Astrocyte (in vitro differentiated cells and primary cell): ENCODE data around the gene PCDHB3. TPM values are rescaled to one million over a fixed set of nuclear protein-coding genes. Genes with fewer than 3 reads are reported as not detected.
A peak's percentile ranks its signal among the peaks of the same experiment; 100 is the strongest.
"Not testable (repeated sequence)": the region's sequence is repeated elsewhere in the genome, so short reads cannot be mapped to it uniquely, and the experiment has no call there.

Experiments
- DNase-seq: peaks from one replicate; pipeline ENCODE4 v3.0.0-alpha.2; 2010; ENCODE audit warnings: low read depth
- FAIRE-seq: peaks from 2 replicates; lab custom pipeline; 2011; peaks lifted over from hg19 to GRCh38; lab: Jason Lieb, UNC
- H2AFZ ChIP-seq: 2 replicates; pipeline ENCODE4 v1.6.0; 2012; ENCODE audit warnings: low read depth, low read length, inconsistent platforms
- H3K27ac ChIP-seq: 2 replicates; pipeline ENCODE4 v1.5.1; 2011; ENCODE audit warnings: low read depth, low read length, inconsistent platforms
- H3K27me3 ChIP-seq: 2 replicates; pipeline ENCODE4 v1.6.0; 2011; ENCODE audit warnings: low read length, inconsistent platforms; ENCODE audit not compliant: insufficient read depth
- H3K36me3 ChIP-seq: 2 replicates; pipeline ENCODE4 v1.5.1; 2011; ENCODE audit warnings: low read length, inconsistent platforms; ENCODE audit not compliant: insufficient read depth
- H3K4me1 ChIP-seq: 2 replicates; pipeline ENCODE4 v1.5.1; 2011; ENCODE audit warnings: low read length, inconsistent platforms; ENCODE audit not compliant: insufficient read depth
- H3K4me2 ChIP-seq: 2 replicates; pipeline ENCODE4 v1.6.0; 2012; ENCODE audit warnings: low read length, inconsistent platforms
- H3K4me3 ChIP-seq: 2 replicates; pipeline ENCODE4 v1.5.1; 2011; ENCODE audit warnings: low read depth, mild to moderate bottlenecking, low read length, inconsistent platforms; ENCODE audit not compliant: insufficient read depth
- H3K79me2 ChIP-seq: 2 replicates; pipeline ENCODE4 v1.6.0; 2012; ENCODE audit warnings: mild to moderate bottlenecking, low read length, inconsistent platforms; ENCODE audit not compliant: insufficient read depth
- H3K9ac ChIP-seq: 2 replicates; pipeline ENCODE4 v1.6.0; 2012; ENCODE audit warnings: mild to moderate bottlenecking, low read length, inconsistent platforms
- H3K9me3 ChIP-seq: 2 replicates; pipeline ENCODE4 v1.5.1; 2012; ENCODE audit warnings: low read depth, mild to moderate bottlenecking, low read length, inconsistent platforms; ENCODE audit not compliant: insufficient read depth
- H4K20me1 ChIP-seq: 2 replicates; pipeline ENCODE4 v1.6.0; 2012; ENCODE audit warnings: low read length, inconsistent platforms; ENCODE audit not compliant: insufficient read depth
- H3K27ac Mint-ChIP-seq: one replicate; pipeline ENCODE4 v1.8.0; 2021; ENCODE audit warnings: mild to moderate bottlenecking, mixed read lengths; ENCODE audit not compliant: unreplicated experiment
- H3K27me3 Mint-ChIP-seq: one replicate; pipeline ENCODE4 v1.8.0; 2021; ENCODE audit warnings: low read depth, mixed read lengths; ENCODE audit not compliant: unreplicated experiment
- H3K36me3 Mint-ChIP-seq: one replicate; pipeline ENCODE4 v1.8.0; 2021; ENCODE audit warnings: low read depth, mixed read lengths; ENCODE audit not compliant: unreplicated experiment
- H3K4me1 Mint-ChIP-seq: one replicate; pipeline ENCODE4 v1.8.0; 2021; ENCODE audit warnings: low read depth, mixed read lengths; ENCODE audit not compliant: unreplicated experiment
- H3K4me3 Mint-ChIP-seq: one replicate; pipeline ENCODE4 v1.8.0; 2021; ENCODE audit warnings: mild to moderate bottlenecking, moderate library complexity, mixed read lengths; ENCODE audit not compliant: unreplicated experiment
- H3K9me3 Mint-ChIP-seq: one replicate; pipeline ENCODE4 v1.8.0; 2021; ENCODE audit warnings: mild to moderate bottlenecking, mixed read lengths; ENCODE audit not compliant: unreplicated experiment
- EZH2 ChIP-seq: IDR thresholded peaks from 2 replicates; pipeline ENCODE4 v1.6.1; 2012; ENCODE audit warnings: mild to moderate bottlenecking, low read length, inconsistent platforms; ENCODE audit not compliant: insufficient read depth
- total RNA-seq: library from RNA; stranded (reverse); gene quantifications from 2 replicates; pipeline ENCODE4 v1.2.1, GENCODE V29; 2021
- TF ChIP-seq, protein P1 (sequence below): IDR thresholded peaks from 2 replicates; pipeline ENCODE4 v1.5.1; 2011; ENCODE audit warnings: low read depth, mild to moderate bottlenecking, inconsistent platforms, low read length, moderate library complexity; ENCODE audit not compliant: insufficient read depth

PCDHB3 gene
- total RNA-seq, 1 donor from 2014 or later: 3.6 TPM

- no peak for TF ChIP-seq EZH2
- TF ChIP-seq, protein P1, sequence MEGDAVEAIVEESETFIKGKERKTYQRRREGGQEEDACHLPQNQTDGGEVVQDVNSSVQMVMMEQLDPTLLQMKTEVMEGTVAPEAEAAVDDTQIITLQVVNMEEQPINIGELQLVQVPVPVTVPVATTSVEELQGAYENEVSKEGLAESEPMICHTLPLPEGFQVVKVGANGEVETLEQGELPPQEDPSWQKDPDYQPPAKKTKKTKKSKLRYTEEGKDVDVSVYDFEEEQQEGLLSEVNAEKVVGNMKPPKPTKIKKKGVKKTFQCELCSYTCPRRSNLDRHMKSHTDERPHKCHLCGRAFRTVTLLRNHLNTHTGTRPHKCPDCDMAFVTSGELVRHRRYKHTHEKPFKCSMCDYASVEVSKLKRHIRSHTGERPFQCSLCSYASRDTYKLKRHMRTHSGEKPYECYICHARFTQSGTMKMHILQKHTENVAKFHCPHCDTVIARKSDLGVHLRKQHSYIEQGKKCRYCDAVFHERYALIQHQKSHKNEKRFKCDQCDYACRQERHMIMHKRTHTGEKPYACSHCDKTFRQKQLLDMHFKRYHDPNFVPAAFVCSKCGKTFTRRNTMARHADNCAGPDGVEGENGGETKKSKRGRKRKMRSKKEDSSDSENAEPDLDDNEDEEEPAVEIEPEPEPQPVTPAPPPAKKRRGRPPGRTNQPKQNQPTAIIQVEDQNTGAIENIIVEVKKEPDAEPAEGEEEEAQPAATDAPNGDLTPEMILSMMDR: no peak
- Histone ChIP-seq H3K27me3 (no peaks in the 10 kb centered on the region), H3K9ac (no peak overlapping the region), H3K4me2 (no peak overlapping the region), H3K27ac (no peak overlapping the region), H3K9me3 (peaks cover 2% of the 10 kb centered on the region), H4K20me1 (no peaks in the 10 kb centered on the region), H3K36me3 (no peaks in the 10 kb centered on the region), H2AFZ (no peak overlapping the region), H3K4me1 (no peaks in the 10 kb centered on the region), H3K79me2 (no peaks in the 10 kb centered on the region), H3K4me3 (no peak overlapping the region)
- no peak for FAIRE-seq
- Mint-ChIP-seq H3K27ac (no peak overlapping the region), H3K36me3 (peaks cover 18% of the 10 kb centered on the region), H3K27me3 (no peaks in the 10 kb centered on the region), H3K9me3 (peaks cover 13% of the 10 kb centered on the region), H3K4me1 (no peaks in the 10 kb centered on the region), H3K4me3 (no peak overlapping the region)
- DNase-seq: no peak
These were observed 27.0 kb downstream of the PCDHB3 start for GRCh38 chr5:141127305-141127704.

DNA sequence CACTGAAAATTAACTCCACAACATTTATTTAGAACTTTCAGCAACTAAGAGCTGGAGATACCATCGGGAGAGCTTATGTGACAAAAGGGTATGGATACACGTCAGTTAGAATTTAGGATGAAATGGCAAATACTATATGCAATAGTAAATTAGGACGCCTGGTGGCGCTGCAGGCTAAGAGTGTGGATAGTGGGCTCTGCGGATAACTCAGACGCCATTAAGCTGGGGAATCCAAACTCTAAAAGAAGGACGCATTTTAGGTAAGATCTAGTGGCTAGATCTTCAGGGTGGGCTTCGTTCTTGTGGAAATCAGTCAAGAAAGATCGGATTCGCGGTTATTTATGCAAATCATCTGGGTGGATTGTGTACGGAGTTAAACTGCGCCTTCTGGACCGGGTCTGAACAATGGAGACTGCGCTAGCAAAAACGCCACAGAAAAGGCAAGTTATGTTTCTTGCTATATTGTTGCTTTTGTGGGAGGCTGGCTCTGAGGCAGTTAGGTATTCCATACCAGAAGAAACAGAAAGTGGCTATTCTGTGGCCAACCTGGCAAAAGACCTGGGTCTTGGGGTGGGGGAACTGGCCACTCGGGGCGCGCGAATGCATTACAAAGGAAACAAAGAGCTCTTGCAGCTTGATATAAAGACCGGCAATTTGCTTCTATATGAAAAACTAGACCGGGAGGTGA, 34.9 kb downstream of the PCDHB3 start, which contains the start of gene PCDHB5:
PCDHB5 (plus strand) TSS at position 177 of the 688 bp plus-strand sequence; CDS start at position 406, 229 bp downstream.
- Histone ChIP-seq H3K36me3 (no peaks in the 10 kb centered on the region), H3K27ac (no peak within 1 kb of the TSS), H3K4me3 (peak within 1 kb of the TSS; percentile 44), H3K9me3 (peaks cover 3% of the 10 kb centered on the region), H2AFZ (peak within 1 kb of the TSS; percentile 73), H4K20me1 (no peaks in the 10 kb centered on the region), H3K79me2 (no peaks in the 10 kb centered on the region), H3K4me2 (peak within 1 kb of the TSS; percentile 62), H3K9ac (peak within 1 kb of the TSS; percentile 53), H3K4me1 (no peaks in the 10 kb centered on the region), H3K27me3 (no peaks in the 10 kb centered on the region)
- peak within 1 kb of the TSS; percentile 79 for H3K4me3 Mint-ChIP-seq
- H3K4me1 Mint-ChIP-seq: no peaks in the 10 kb centered on the region
- peak within 1 kb of the TSS; percentile 70 for H3K27ac Mint-ChIP-seq
- TF ChIP-seq, protein P1: peak; percentile 14
- no peak for TF ChIP-seq EZH2
- FAIRE-seq (no peak), DNase-seq (no peak)
- H3K9me3 Mint-ChIP-seq: peaks cover 25% of the 10 kb centered on the region
- H3K27me3 Mint-ChIP-seq: no peaks in the 10 kb centered on the region
- H3K36me3 Mint-ChIP-seq: peaks cover 20% of the 10 kb centered on the region

- TF ChIP-seq, protein P1: no peak
- no peak for TF ChIP-seq EZH2
These were observed 35.5 kb downstream of the PCDHB3 start for GRCh38 chr5:141135718-141136266.

GRCh38 chr5:141137346-141137745, 37.1 kb downstream of the PCDHB3 start:
- H3K9me3 ChIP-seq, H3K4me2 ChIP-seq, H4K20me1 ChIP-seq, H3K27me3 ChIP-seq, H3K9ac ChIP-seq, H3K4me3 Mint-ChIP-seq, DNase-seq, H3K4me1 ChIP-seq, H3K36me3 ChIP-seq, H3K27ac ChIP-seq, FAIRE-seq, H3K27ac Mint-ChIP-seq, H3K79me2 ChIP-seq, H3K4me1 Mint-ChIP-seq, H3K27me3 Mint-ChIP-seq, H2AFZ ChIP-seq, H3K4me3 ChIP-seq: not testable (repeated sequence)
- H3K36me3 Mint-ChIP-seq: peaks cover 16% of the 10 kb centered on the region
- H3K9me3 Mint-ChIP-seq: peaks cover 25% of the 10 kb centered on the region

More at GRCh38 chr5:141135718-141136266, 35.5 kb downstream of the PCDHB3 start:
- peak overlapping the region; percentile 44 for H3K4me3 ChIP-seq
- H4K20me1 ChIP-seq: no peaks in the 10 kb centered on the region
- no peaks in the 10 kb centered on the region for H3K79me2 ChIP-seq
- Mint-ChIP-seq H3K4me1 (no peaks in the 10 kb centered on the region), H3K9me3 (peaks cover 25% of the 10 kb centered on the region), H3K27me3 (no peaks in the 10 kb centered on the region), H3K4me3 (peak overlapping the region; percentile 79), H3K36me3 (peaks cover 20% of the 10 kb centered on the region), H3K27ac (no peak overlapping the region)
- H3K36me3 ChIP-seq: no peaks in the 10 kb centered on the region
- DNase-seq (no peak), FAIRE-seq (no peak)
- H3K9ac ChIP-seq: no peak overlapping the region
- peaks cover 3% of the 10 kb centered on the region for H3K9me3 ChIP-seq
- no peaks in the 10 kb centered on the region for H3K27me3 ChIP-seq
- no peak overlapping the region for H3K27ac ChIP-seq
- no peak overlapping the region for H2AFZ ChIP-seq
- H3K4me2 ChIP-seq: peak overlapping the region; percentile 62
- H3K4me1 ChIP-seq: no peaks in the 10 kb centered on the region
